ENCODE measurements around the gene DGKH. TPM values are rescaled to one million over a fixed set of nuclear protein-coding genes. Genes with fewer than 3 reads are reported as not detected.
"Not testable (repeated sequence)": the region's sequence is repeated elsewhere in the genome, so short reads cannot be mapped to it uniquely, and the experiment has no call there.

Gene DGKH
- total and polyA plus RNA-seq, 5 donors = 2.0 to 12.1 (median 6.3) TPM

GRCh38 chr13:42073683-42074082 is 25.2 kb downstream of the DGKH start:
- H3K4me3 ChIP-seq (ENCODE audit: low read length) = no peak overlapping the region
- H3K27me3 ChIP-seq (ENCODE audit: control insufficient read depth, insufficient read depth) = no peaks in the 10 kb centered on the region
- intact Hi-C loops (cut with DNase I) = no loop called here
- DNase-seq (no peak), ATAC-seq (peak in 1 of 2 donors; percentile 21)
- WGBS = 46% methylated on average over 3 of the region's 3 CpGs
- H3K27ac ChIP-seq (ENCODE audit: low read length) = no peak overlapping the region
- H3K4me1 ChIP-seq (ENCODE audit: control insufficient read depth, insufficient read depth, low read length) = peaks cover 2% of the 10 kb centered on the region
- H3K9me3 ChIP-seq (ENCODE audit: control insufficient read depth, low read length) = no peaks in the 10 kb centered on the region

DNA sequence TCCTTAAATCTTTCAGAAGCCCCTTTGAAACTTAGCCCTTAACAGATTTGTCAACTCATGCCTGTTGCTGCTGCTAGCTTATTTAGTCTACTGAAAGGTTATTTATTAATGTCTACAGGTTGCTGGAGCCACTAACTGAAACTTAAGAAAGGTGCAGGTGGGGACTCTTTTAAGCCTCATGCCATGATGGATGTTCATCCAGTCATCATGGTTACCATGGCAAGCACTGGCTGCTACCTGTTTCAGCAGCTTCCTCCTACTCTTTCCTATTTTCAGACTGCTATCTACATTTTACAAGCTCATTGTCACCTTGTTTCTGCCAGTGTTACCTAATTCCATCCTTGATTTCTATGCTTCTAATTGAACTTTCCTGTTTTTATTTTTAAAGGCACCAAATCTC is 27.1 kb downstream of the DGKH start:
- intact Hi-C loops (cut with DNase I) = no loop called here
- no peak overlapping the region for H3K27ac ChIP-seq (ENCODE audit: low read length)
- no peak for ATAC-seq
- no peaks in the 10 kb centered on the region for H3K9me3 ChIP-seq (ENCODE audit: control insufficient read depth, low read length)
- no peaks in the 10 kb centered on the region for H3K27me3 ChIP-seq (ENCODE audit: control insufficient read depth, insufficient read depth)
- H3K4me3 ChIP-seq (ENCODE audit: low read length) = no peak overlapping the region
- H3K4me1 ChIP-seq (ENCODE audit: control insufficient read depth, insufficient read depth, low read length) = peaks cover 2% of the 10 kb centered on the region
- DNase-seq = no peak

- DNase-seq = no peak
- Histone ChIP-seq H3K4me3 (ENCODE audit: low read length) (no peak overlapping the region), H3K27ac (ENCODE audit: low read length) (no peak overlapping the region), H3K27me3 (ENCODE audit: control insufficient read depth, insufficient read depth) (no peaks in the 10 kb centered on the region), H3K9me3 (ENCODE audit: control insufficient read depth, low read length) (no peaks in the 10 kb centered on the region), H3K4me1 (ENCODE audit: control insufficient read depth, insufficient read depth, low read length) (peaks cover 2% of the 10 kb centered on the region)
- no peak for ATAC-seq
- 47% methylated on average over 3 of the region's 3 CpGs for WGBS
- intact Hi-C loops (cut with DNase I) = no loop called here
These were observed 27.9 kb downstream of the DGKH start for GRCh38 chr13:42076309-42076713.

DNA sequence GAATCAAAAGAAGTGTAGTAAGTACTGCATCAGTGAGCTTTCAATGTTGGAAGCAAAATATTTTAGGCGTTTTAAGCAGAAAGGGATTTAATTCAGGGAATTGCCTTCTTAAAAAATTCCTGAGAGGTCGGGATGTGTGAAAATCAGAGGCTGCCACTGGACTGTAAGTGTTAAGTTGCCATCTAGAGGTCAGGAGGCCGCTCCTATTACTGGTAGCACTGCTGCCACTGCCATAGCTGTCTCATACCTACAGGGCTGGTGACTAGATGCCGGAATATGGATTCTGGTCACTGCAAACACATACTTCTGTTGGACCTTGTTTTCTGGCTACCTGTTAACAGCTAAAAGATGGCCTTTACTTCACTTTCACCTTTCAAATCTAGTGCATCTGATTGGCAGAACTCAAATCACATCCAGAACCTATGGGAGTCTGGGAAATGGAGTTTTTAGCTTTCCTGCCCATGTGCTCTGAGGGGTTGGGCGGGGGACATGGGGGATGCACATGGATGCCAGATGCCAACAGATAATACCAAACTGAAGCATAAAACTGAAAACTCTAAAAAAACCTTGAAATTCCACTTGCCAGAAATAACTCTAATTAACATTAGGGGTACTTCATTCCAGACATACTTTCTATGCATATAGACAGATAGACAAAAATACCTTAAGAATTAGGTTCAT is 29.8 kb downstream of the DGKH start:
- ATAC-seq (peak; percentile 57 to 61), DNase-seq (no peak)
- H3K27me3 ChIP-seq (ENCODE audit: control insufficient read depth, insufficient read depth) = no peaks in the 10 kb centered on the region

GRCh38 chr13:42083138-42083770 is 34.8 kb downstream of the DGKH start:
- Histone ChIP-seq H3K9me3 (ENCODE audit: control insufficient read depth, low read length) (no peaks in the 10 kb centered on the region), H3K4me1 (ENCODE audit: control insufficient read depth, insufficient read depth, low read length) (no peaks in the 10 kb centered on the region), H3K27ac (ENCODE audit: low read length) (no peak overlapping the region), H3K27me3 (ENCODE audit: control insufficient read depth, insufficient read depth) (no peaks in the 10 kb centered on the region), H3K4me3 (ENCODE audit: low read length) (no peak overlapping the region)
- ATAC-seq (no peak), DNase-seq (no peak)
- intact Hi-C loops (cut with DNase I) = no loop called here
- WGBS = 96% methylated on average over 16 of the region's 16 CpGs

More for the DNA sequence above, 29.8 kb downstream of the DGKH start:
- no peaks in the 10 kb centered on the region for H3K9me3 ChIP-seq (ENCODE audit: control insufficient read depth, low read length)
- no peak overlapping the region for H3K27ac ChIP-seq (ENCODE audit: low read length)
- no peak overlapping the region for H3K4me3 ChIP-seq (ENCODE audit: low read length)
- 77% methylated on average over 5 of the region's 5 CpGs for WGBS
- H3K4me1 ChIP-seq (ENCODE audit: control insufficient read depth, insufficient read depth, low read length) = peaks cover 2% of the 10 kb centered on the region
- intact Hi-C loops (cut with DNase I) = no loop called here

GRCh38 chr13:42084722-42085121 is 36.3 kb downstream of the DGKH start:
- no peak for DNase-seq
- Histone ChIP-seq H3K4me1 (ENCODE audit: control insufficient read depth, insufficient read depth, low read length) (no peaks in the 10 kb centered on the region), H3K4me3 (ENCODE audit: low read length) (no peak overlapping the region), H3K27ac (ENCODE audit: low read length) (no peak overlapping the region), H3K27me3 (ENCODE audit: control insufficient read depth, insufficient read depth) (no peaks in the 10 kb centered on the region), H3K9me3 (ENCODE audit: control insufficient read depth, low read length) (no peaks in the 10 kb centered on the region)
- intact Hi-C loops (cut with DNase I) = no loop called here
- no peak for ATAC-seq
- WGBS = 91% methylated on average over 1 of the region's 1 CpG

GRCh38 chr13:42086582-42086981 is 38.1 kb downstream of the DGKH start:
- no peak for ATAC-seq
- intact Hi-C loops (cut with DNase I) = no loop called here
- H3K27me3 ChIP-seq (ENCODE audit: control insufficient read depth, insufficient read depth) = no peaks in the 10 kb centered on the region
- no peaks in the 10 kb centered on the region for H3K9me3 ChIP-seq (ENCODE audit: control insufficient read depth, low read length)
- no peak for DNase-seq
- no peak overlapping the region for H3K4me3 ChIP-seq (ENCODE audit: low read length)
- WGBS = 100% methylated on average over 1 of the region's 1 CpG
- H3K27ac ChIP-seq (ENCODE audit: low read length) = no peak overlapping the region
- no peaks in the 10 kb centered on the region for H3K4me1 ChIP-seq (ENCODE audit: control insufficient read depth, insufficient read depth, low read length)

GRCh38 chr13:42094516-42095040 is 46.1 kb downstream of the DGKH start:
- intact Hi-C loops (cut with DNase I) = no loop called here
- 86% methylated on average over 2 of the region's 2 CpGs for WGBS
- Histone ChIP-seq H3K27ac (ENCODE audit: low read length) (no peak overlapping the region), H3K4me1 (ENCODE audit: control insufficient read depth, insufficient read depth, low read length) (no peaks in the 10 kb centered on the region), H3K4me3 (ENCODE audit: low read length) (no peak overlapping the region), H3K9me3 (ENCODE audit: control insufficient read depth, low read length) (no peaks in the 10 kb centered on the region), H3K27me3 (ENCODE audit: control insufficient read depth, insufficient read depth) (no peaks in the 10 kb centered on the region)
- no peak for DNase-seq
- ATAC-seq = no peak

DNA sequence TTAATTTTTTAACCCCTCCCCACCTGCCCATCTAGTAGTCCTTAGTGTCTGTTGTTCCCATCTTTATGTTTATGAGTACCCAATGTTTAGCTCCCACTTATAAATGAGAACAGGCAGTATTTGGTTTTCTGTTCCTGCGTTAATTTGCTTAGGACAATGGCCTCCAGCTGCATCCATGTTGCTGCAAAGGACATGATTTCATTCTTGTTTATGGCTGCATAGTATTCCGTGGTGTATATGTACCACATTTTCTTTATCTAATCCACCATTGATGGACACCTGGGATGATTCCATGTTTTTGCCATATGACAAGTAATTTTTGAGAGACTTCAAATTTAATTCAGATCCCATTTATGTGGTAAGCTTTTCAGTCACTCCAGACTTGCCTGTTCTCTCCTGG is 47.8 kb downstream of the DGKH start:
- H3K4me3 ChIP-seq (ENCODE audit: low read length); H3K4me1 ChIP-seq (ENCODE audit: control insufficient read depth, insufficient read depth, low read length); DNase-seq; ATAC-seq; intact Hi-C loops (cut with DNase I); H3K27ac ChIP-seq (ENCODE audit: low read length); H3K9me3 ChIP-seq (ENCODE audit: control insufficient read depth, low read length); H3K27me3 ChIP-seq (ENCODE audit: control insufficient read depth, insufficient read depth): not testable (repeated sequence)
- WGBS = over 99% methylated on average over 2 of the region's 2 CpGs

DNA sequence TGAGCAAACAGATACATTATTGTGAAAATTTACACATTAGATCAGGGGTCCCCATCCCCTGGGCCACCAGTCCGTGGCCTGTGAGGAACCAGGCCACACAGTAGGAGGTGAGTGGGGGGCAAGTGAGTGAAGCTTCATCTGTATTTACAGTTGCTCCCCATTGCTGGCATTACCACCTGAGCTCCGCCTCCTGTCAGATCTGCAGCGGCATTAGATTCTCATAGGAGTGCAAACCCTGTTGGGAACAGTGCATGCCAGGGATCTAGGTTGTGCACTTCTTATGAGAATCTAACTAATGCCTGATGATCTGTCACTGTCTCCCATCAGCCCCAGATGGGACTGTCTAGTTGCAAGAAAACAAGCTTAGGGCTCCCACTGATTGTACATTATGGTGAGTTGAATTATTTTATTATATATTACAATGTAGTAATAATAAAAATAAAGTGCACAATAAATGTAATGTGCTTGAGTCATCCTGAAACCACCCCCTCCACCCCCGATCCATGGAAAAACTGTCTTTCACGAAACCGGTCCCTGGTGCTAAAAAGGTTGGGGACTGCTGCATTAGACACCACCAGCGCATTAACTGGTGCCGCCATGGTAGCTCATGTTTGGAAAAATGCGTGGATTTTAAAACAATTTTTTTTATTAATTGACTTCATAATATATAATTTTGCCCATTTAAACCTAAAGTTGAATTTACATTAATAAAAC is 51.7 kb downstream of the DGKH start:
- no peak for DNase-seq
- intact Hi-C loops (cut with DNase I) = no loop called here
- no peak for ATAC-seq
- no peak overlapping the region for H3K4me3 ChIP-seq (ENCODE audit: low read length)
- peaks cover 6% of the 10 kb centered on the region for H3K4me1 ChIP-seq (ENCODE audit: control insufficient read depth, insufficient read depth, low read length)
- no peak overlapping the region for H3K27ac ChIP-seq (ENCODE audit: low read length)
- H3K9me3 ChIP-seq (ENCODE audit: control insufficient read depth, low read length) = no peaks in the 10 kb centered on the region
- no peaks in the 10 kb centered on the region for H3K27me3 ChIP-seq (ENCODE audit: control insufficient read depth, insufficient read depth)
- 98% methylated on average over 9 of the region's 9 CpGs for WGBS

DNA sequence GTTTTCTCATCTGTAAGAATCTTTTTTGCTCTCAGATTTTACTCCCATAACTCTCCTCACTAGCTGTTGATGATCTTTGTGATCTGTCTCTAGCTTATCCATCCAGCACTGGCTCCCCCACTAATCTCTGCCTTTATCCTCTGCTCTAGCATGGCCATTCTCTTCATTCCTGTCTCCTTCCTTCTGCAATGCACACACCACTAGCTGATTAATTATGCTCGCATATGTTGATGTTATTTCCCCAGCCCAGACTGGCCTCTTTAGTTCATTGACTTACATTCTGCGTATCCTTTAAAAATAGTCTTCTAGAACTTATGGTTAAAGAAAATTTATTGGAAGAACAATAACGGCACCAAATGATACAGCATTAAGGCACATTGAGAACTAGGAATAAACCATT is 52.5 kb downstream of the DGKH start:
- no peaks in the 10 kb centered on the region for H3K27me3 ChIP-seq (ENCODE audit: control insufficient read depth, insufficient read depth)
- 95% methylated on average over 3 of the region's 3 CpGs for WGBS
- H3K9me3 ChIP-seq (ENCODE audit: control insufficient read depth, low read length) = no peaks in the 10 kb centered on the region
- DNase-seq (no peak), ATAC-seq (no peak)
- no peak overlapping the region for H3K27ac ChIP-seq (ENCODE audit: low read length)
- no peak overlapping the region for H3K4me3 ChIP-seq (ENCODE audit: low read length)
- peaks cover 6% of the 10 kb centered on the region for H3K4me1 ChIP-seq (ENCODE audit: control insufficient read depth, insufficient read depth, low read length)
- intact Hi-C loops (cut with DNase I) = no loop called here

Measured in right cardiac atrium (tissue), 5 donors.